ENCODE measurements around the gene SH3TC1. TPM values are rescaled to one million over a fixed set of nuclear protein-coding genes. Genes with fewer than 3 reads are reported as not detected.

SH3TC1 gene
- total and polyA plus RNA-seq, 2 of the 13 experiments (the other 11 are each of a cell fraction or from before 2014, with no cell fraction given): 14.9 to 21.8 TPM

DNA sequence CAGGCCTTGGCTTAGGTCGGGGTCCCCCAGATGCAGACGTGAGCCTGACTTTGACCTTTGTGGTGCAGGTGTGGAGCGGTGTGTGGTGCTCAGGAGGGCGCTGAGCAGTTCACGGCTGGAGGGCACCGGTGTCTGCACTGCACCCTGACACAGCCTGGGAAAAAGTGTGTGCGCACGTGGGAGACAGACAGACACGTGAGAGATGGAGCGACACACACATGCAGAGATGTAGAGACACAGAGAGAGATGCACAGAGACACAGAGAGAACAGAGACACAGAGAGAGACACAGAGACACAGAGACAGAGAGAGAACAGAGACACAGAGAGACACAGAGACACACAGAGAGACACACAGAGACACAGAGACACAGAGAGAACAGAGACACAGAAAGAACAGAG lies 64.3 kb downstream of the SH3TC1 start (continued):
- TF ChIP-seq, protein P1, sequence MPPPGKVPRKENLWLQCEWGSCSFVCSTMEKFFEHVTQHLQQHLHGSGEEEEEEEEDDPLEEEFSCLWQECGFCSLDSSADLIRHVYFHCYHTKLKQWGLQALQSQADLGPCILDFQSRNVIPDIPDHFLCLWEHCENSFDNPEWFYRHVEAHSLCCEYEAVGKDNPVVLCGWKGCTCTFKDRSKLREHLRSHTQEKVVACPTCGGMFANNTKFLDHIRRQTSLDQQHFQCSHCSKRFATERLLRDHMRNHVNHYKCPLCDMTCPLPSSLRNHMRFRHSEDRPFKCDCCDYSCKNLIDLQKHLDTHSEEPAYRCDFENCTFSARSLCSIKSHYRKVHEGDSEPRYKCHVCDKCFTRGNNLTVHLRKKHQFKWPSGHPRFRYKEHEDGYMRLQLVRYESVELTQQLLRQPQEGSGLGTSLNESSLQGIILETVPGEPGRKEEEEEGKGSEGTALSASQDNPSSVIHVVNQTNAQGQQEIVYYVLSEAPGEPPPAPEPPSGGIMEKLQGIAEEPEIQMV (CRISPR knock-in tag; IDR thresholded peaks at IDR 0.05; ENCODE audit: low read depth): no peak
- TF ChIP-seq, protein P2, sequence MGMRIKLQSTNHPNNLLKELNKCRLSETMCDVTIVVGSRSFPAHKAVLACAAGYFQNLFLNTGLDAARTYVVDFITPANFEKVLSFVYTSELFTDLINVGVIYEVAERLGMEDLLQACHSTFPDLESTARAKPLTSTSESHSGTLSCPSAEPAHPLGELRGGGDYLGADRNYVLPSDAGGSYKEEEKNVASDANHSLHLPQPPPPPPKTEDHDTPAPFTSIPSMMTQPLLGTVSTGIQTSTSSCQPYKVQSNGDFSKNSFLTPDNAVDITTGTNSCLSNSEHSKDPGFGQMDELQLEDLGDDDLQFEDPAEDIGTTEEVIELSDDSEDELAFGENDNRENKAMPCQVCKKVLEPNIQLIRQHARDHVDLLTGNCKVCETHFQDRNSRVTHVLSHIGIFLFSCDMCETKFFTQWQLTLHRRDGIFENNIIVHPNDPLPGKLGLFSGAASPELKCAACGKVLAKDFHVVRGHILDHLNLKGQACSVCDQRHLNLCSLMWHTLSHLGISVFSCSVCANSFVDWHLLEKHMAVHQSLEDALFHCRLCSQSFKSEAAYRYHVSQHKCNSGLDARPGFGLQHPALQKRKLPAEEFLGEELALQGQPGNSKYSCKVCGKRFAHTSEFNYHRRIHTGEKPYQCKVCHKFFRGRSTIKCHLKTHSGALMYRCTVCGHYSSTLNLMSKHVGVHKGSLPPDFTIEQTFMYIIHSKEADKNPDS (CRISPR knock-in tag; IDR thresholded peaks at IDR 0.05): no peak
- TF ChIP-seq ZNF75D (CRISPR knock-in tag; IDR thresholded peaks at IDR 0.05; ENCODE audit: borderline replicate concordance) (no peak), SP4 (CRISPR knock-in tag; IDR thresholded peaks at IDR 0.05) (no peak)

DNA sequence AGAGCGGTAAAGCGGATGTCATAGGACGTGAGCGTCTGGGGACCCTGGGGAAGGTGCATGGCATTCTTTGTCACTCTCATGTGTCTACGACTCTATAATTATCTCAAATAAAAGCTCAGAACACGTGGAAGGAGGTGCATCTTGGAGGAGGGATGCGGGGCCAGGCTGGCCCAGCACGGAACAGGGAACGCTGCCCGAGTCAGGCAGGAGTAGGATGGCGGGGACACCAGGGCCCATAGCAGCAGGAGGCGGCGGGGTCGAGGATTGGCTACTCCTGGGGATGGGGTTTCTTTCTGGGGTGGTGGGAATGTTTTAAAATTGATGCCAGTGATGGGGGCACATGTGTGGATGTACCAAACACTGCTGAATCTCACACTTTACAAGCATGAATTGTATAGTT lies 65.0 kb downstream of the SH3TC1 start:
- no peaks in the 10 kb centered on the region for H3K79me2 ChIP-seq (ENCODE audit: insufficient read depth, low read length)
- 52% methylated on average over 14 of the region's 14 CpGs for WGBS (ENCODE audit: low lambda C conversion rate)
- no peak overlapping the region for H3K4me2 ChIP-seq (ENCODE audit: low read depth, low read length)
- no peak overlapping the region for H3K9ac ChIP-seq (ENCODE audit: insufficient read depth, low read depth, low read length)
- H3K27me3 ChIP-seq (ENCODE audit: control insufficient read depth in 1 of 2, insufficient read depth in 2 of 2, low read length in 2 of 2): peaks cover 8 to 54% of the 10 kb centered on the region in 2 experiments; a peak in 3 of 5 replicates
- peaks cover 33% of the 10 kb centered on the region for H3K4me1 ChIP-seq (ENCODE audit: insufficient read depth, low read length)
- DNase-seq (ENCODE audit: low spot score) (no peak), ATAC-seq (no peak), FAIRE-seq (no peak)
- H4K20me1 ChIP-seq (ENCODE audit: insufficient read depth, low read length): no peaks in the 10 kb centered on the region
- no TSS peak for BruUV-seq (replicated peaks)
- intact Hi-C loops (cut with micrococcal nuclease; ENCODE audit: unreplicated experiment) (no loop called here), in situ Hi-C loops (cut with HindIII; ENCODE audit: extremely low pct_ligation_motif_present, low pct_unique_long_range_greater_than_20kb) (no loop called here)
- no peak overlapping the region for H3K4me3 ChIP-seq (replicated peaks in 1 of 3; ENCODE audit: insufficient read depth in 1 of 3, low read depth in 2 of 3, low read length in 3 of 3)
- H3K27ac ChIP-seq (ENCODE audit: extremely low read length, insufficient read depth, low read length): no peak overlapping the region
- H3K36me3 ChIP-seq (replicated peaks in 1 of 2; ENCODE audit: control insufficient read depth in 1 of 2, insufficient read depth in 2 of 2, low read length in 2 of 2): no peaks in the 10 kb centered on the region
- CTCF ChIA-PET (ENCODE audit: low intra/inter-chr PET ratio, low total read pairs): no interaction called here
- POLR2A ChIA-PET: no interaction called here
- no peak overlapping the region for H2AFZ ChIP-seq (ENCODE audit: low read length)
- H3K9me3 ChIP-seq (ENCODE audit: low read length): no peaks in the 10 kb centered on the region
- TF ChIP-seq ZNF557 (CRISPR knock-in tag; IDR thresholded peaks at IDR 0.05): no peak
- TF ChIP-seq ZMYM4 (CRISPR knock-in tag; IDR thresholded peaks at IDR 0.05): no peak
- no peak for TF ChIP-seq ZNF530 (CRISPR knock-in tag; IDR thresholded peaks at IDR 0.05; ENCODE audit: low read depth)
- no peak for TF ChIP-seq SRSF1 (optimal IDR thresholded peaks at IDR 0.05; ENCODE audit: low read depth, low read length)
- no peak for TF ChIP-seq ZNF44 (CRISPR knock-in tag; IDR thresholded peaks at IDR 0.05)
- no peak for TF ChIP-seq NFIB (CRISPR knock-in tag; IDR thresholded peaks at IDR 0.05; ENCODE audit: borderline replicate concordance)
- TF ChIP-seq, protein P3, sequence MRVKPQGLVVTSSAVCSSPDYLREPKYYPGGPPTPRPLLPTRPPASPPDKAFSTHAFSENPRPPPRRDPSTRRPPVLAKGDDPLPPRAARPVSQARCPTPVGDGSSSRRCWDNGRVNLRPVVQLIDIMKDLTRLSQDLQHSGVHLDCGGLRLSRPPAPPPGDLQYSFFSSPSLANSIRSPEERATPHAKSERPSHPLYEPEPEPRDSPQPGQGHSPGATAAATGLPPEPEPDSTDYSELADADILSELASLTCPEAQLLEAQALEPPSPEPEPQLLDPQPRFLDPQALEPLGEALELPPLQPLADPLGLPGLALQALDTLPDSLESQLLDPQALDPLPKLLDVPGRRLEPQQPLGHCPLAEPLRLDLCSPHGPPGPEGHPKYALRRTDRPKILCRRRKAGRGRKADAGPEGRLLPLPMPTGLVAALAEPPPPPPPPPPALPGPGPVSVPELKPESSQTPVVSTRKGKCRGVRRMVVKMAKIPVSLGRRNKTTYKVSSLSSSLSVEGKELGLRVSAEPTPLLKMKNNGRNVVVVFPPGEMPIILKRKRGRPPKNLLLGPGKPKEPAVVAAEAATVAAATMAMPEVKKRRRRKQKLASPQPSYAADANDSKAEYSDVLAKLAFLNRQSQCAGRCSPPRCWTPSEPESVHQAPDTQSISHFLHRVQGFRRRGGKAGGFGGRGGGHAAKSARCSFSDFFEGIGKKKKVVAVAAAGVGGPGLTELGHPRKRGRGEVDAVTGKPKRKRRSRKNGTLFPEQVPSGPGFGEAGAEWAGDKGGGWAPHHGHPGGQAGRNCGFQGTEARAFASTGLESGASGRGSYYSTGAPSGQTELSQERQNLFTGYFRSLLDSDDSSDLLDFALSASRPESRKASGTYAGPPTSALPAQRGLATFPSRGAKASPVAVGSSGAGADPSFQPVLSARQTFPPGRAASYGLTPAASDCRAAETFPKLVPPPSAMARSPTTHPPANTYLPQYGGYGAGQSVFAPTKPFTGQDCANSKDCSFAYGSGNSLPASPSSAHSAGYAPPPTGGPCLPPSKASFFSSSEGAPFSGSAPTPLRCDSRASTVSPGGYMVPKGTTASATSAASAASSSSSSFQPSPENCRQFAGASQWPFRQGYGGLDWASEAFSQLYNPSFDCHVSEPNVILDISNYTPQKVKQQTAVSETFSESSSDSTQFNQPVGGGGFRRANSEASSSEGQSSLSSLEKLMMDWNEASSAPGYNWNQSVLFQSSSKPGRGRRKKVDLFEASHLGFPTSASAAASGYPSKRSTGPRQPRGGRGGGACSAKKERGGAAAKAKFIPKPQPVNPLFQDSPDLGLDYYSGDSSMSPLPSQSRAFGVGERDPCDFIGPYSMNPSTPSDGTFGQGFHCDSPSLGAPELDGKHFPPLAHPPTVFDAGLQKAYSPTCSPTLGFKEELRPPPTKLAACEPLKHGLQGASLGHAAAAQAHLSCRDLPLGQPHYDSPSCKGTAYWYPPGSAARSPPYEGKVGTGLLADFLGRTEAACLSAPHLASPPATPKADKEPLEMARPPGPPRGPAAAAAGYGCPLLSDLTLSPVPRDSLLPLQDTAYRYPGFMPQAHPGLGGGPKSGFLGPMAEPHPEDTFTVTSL (CRISPR knock-in tag; IDR thresholded peaks at IDR 0.05; ENCODE audit: borderline replicate concordance): no peak
- TF ChIP-seq, protein P4, sequence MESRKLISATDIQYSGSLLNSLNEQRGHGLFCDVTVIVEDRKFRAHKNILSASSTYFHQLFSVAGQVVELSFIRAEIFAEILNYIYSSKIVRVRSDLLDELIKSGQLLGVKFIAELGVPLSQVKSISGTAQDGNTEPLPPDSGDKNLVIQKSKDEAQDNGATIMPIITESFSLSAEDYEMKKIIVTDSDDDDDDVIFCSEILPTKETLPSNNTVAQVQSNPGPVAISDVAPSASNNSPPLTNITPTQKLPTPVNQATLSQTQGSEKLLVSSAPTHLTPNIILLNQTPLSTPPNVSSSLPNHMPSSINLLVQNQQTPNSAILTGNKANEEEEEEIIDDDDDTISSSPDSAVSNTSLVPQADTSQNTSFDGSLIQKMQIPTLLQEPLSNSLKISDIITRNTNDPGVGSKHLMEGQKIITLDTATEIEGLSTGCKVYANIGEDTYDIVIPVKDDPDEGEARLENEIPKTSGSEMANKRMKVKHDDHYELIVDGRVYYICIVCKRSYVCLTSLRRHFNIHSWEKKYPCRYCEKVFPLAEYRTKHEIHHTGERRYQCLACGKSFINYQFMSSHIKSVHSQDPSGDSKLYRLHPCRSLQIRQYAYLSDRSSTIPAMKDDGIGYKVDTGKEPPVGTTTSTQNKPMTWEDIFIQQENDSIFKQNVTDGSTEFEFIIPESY (CRISPR knock-in tag; IDR thresholded peaks at IDR 0.05): no peak
- TF ChIP-seq BCL6 (CRISPR knock-in tag; IDR thresholded peaks at IDR 0.05): no peak

All from HepG2 (cell line).